Erythroblast (primary cell): ENCODE measurements around the gene CLIP4.

Source experiments
- GATA1 ChIP-seq: IDR thresholded peaks from 2 replicates; pipeline ENCODE4 v1.6.1; 2011; ENCODE audit warnings: low read depth, mild to moderate bottlenecking, control low read depth, low read length, moderate library complexity
- POLR2A ChIP-seq: IDR thresholded peaks from 2 replicates; pipeline ENCODE4 v1.6.1; 2011; ENCODE audit warnings: mild to moderate bottlenecking, low read length

GRCh38 chr2:29108225-29108624 lies 7.0 kb upstream of the CLIP4 start:
- TF ChIP-seq POLR2A (no peak), GATA1 (no peak)
